NAMALWA (cell line): Measurements from ENCODE around the gene SH2D6.
"Not testable (repeated sequence)": the region's sequence is repeated elsewhere in the genome, so short reads cannot be mapped to it uniquely, and the experiment has no call there.

Source experiments
- DNase-seq: peaks from one replicate; pipeline ENCODE4 v3.0.0-alpha.2; 2015; ENCODE audit warnings: low spot score

Gene SH2D6

DNA sequence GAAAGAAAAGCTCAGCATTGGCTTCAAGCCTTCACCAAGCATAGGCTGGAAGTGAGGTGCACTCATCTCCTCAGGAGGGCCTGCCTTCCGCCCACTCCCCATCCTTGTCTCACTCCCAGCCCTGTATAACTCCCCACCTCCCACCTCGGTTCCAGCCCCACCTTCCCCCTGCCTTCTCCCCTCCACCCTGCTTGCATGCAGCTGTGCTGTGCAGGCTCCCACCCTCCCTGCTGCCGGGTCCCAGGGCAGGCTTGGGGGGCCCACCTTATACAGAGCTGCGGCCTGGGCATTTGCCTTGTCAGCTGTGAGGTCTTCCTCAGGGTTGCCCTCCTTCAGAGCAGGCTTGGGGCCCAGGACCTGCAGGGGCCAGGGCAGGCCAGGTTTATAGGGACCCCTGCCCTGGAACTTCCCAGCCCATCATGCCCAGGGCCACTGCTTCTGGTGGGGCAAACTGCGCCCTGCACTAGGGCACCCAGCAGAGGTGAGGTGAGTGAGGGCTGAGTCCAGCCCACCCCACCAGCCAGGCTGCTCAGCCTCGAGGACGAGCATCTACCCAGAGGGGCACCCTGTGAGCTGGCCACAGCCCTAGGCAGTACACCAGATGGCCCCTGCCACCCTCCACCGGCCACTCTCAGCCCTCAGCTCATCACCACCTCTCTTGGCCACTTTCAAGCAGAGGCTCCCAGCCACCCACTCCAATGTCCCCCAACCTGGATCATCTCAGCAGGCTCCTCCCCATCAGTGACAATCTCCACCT lies 19.9 kb upstream of the SH2D6 start:
- DNase-seq = no peak

DNA sequence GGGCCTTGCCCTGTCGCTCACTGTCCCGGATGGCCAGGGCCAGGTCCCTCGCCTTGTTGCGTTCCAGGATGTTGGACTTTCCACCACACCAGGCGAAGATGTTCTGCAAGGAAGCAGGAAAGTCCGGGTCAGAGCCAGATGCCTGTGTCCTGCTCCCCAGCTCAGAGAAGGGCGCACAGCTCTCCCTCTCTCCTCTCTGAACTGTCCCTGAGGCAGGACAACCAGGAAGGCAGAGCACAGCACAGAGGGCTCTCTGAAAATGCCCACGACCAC lies 19.4 kb upstream of the SH2D6 start:
- no peak for DNase-seq

DNA sequence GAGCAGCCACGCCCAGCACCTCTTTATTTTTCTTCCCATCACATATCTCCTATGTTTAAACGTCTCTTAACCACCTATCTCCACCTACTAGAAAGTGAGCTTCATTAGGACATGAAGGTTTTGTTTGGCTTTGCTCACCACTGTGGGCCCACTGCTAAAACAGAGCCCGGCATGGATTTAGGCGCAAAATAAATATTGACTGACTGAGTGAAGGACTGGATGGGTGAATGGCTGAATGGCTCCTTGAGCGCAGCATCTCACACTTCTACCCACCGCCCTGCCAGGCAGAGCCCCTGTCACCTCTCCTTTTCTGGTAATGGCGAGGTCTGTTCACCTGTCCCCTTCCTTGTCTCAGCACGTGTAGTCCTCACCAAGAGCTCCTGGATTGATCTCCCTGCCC lies 18.5 kb upstream of the SH2D6 start:
- DNase-seq = no peak

DNA sequence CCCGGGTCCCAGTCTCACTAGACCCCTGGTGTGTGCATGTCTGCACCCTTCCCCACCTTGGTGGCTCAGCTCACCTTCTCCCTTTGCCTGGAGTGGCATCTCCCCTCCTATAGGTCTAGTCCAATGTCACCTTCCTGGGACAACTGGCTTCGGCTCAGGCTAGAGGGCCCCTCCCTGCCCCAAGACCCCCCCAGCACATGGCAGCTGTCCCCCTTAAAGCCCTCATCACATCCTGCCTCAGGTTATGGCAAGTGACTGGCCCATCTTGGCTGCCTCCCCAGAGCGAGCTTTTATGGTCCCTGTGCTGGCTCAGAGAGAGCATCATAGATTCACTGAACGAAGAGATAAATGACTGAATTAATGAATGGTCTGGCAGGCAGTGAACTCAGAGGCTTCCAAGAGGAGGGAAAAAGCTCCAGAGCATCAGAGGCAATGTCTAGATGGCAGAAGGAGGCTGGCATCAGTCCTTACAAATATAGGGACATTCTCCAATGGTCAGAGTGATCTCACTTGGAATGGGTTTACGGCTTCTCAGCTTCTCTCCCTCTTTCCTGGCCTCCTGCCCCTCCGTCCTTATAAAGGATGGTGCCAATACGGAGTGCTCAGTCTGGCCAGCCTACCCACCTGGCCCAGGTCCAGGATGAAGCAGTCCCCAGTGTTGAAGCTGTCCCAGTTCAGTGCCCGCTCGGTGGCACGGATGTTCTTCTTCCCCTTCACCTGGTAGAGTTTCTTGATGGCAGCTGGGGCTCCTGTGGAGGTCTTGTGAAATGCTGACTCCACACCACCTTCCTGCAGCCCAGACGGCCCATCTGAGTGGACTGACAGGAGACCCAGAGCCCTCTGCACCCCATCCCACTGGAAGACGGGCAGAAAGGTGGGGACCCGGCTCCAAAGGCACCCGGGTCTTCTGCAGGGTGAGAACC lies 17.7 kb upstream of the SH2D6 start:
- DNase-seq = no peak

GRCh38 chr2:85401464-85401805 lies 17.1 kb upstream of the SH2D6 start:
- DNase-seq = no peak

GRCh38 chr2:85401844-85402243 lies 16.7 kb upstream of the SH2D6 start:
- DNase-seq = no peak

GRCh38 chr2:85405201-85406059 lies 13.1 kb upstream of the SH2D6 start:
- DNase-seq = no peak

- peak; percentile 42 for DNase-seq
These were observed 8.5 kb upstream of the SH2D6 start, which contains the start of gene CAPG for GRCh38 chr2:85409845-85410583. Gene CAPG (minus strand): TSS chr2:85410366. CDS start chr2:85402145, 8,221 bp downstream.

DNA sequence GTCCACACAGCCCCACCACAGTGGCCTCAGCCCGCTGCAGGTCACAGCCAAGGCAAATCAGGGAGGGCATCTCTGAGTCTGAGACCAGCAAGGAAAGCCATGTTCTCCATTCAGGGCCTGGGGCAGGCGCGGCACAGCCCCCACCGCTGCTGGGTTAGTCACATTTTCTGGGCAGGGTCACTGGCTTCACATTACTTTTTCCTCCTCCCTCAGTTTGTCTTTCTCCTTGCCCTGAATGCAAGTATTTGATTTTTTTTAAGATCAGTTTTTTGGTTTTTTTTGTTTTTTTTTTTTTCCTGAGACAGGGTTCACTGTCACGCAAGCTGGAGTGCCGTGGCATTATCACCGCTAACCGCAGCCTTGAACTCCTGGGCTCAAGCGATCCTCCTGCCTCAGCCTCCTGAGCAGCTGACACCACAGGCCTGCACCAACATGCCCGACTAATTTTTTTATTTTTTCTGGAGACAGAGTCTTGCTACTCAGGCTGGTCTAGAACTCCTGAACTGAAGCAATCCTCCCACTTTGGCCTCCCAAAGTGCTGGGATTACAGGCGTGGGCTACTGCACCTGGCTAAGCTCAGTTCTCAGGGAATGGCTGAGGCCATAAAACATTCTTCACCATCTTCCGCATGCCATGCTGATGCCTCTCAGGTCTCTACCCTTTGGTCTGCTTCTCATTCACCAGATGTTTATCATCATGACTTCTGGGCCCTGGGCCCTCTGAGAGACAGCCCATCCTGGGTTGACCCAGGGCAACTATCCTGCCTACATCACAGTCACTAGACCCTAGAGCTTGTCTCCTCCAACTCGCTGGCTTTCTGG lies 7.7 kb upstream of the SH2D6 start:
- DNase-seq = no peak

DNA sequence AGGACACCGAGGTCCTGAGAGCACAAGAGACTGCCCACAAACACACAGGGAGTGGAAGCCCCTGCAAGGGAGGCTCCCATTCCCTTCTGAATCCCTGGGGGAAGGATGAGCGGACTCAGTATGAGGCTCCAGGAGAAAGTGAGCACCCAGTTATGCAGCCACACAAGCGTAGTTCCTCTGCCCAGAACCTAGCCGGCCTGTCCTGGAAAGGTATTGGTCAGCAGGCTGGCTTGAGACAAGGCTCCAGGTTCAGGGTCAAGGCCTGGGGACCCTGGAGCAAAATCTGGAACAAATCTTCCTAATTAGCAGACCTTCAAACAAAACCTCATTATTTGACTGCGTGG lies 7.1 kb upstream of the SH2D6 start:
- DNase-seq = no peak

GRCh38 chr2:85413592-85414420 lies 4.7 kb upstream of the SH2D6 start:
- DNase-seq = no peak

GRCh38 chr2:85414421-85414759 lies 4.1 kb upstream of the SH2D6 start:
- not testable (repeated sequence) for DNase-seq

GRCh38 chr2:85414761-85415553 lies 3.6 kb upstream of the SH2D6 start:
- no peak for DNase-seq

GRCh38 chr2:85415980-85416650 lies 2.4 kb upstream of the SH2D6 start:
- no peak for DNase-seq

- no peak for DNase-seq
These were observed 628 bp downstream of the SH2D6 start for GRCh38 chr2:85419009-85419675.

- DNase-seq = peak; percentile 88
These were observed 2.2 kb downstream of the SH2D6 start for GRCh38 chr2:85420536-85421259.

DNA sequence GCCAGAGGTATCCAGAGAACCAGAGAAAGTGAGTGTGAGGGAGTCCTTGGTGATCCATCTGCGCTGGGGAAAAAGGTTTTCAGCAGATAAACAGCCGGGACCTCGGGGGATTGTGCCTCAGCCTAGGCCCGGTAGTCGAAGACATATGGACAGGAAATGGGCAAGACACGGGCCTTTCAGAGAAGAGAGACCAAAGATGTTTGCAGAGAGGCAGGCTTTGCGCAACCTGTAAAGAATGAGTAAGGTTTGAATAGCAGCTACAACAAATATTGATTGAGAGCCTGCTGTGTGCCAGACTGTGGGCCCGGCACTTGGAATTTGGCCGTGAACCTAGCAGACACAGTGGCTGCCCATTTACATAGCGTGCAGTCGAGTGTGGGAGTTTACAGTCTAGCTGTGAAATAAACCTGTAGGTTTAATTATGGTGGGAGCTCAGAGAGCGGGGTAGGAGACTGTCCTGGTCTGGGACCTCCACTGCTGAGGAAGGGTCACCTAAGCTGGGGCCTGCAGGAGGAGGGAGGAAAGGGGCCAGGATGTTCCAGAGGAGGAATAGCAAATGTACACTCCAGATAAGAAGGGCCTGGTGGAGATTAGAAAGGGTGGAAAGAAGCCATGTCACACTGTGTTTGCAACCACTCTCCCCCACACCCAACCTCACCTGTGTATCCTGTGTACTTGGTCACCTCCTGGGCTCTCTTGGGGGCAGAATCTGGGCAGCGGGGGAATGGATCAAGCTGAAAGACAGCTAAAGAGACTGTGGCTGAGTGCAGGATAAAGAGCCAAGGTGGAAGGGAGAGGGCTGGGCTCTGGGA lies 3.0 kb downstream of the SH2D6 start:
- DNase-seq = no peak
